ENCODE results near the gene HSP90B1.

HSP90B1 gene

DNA sequence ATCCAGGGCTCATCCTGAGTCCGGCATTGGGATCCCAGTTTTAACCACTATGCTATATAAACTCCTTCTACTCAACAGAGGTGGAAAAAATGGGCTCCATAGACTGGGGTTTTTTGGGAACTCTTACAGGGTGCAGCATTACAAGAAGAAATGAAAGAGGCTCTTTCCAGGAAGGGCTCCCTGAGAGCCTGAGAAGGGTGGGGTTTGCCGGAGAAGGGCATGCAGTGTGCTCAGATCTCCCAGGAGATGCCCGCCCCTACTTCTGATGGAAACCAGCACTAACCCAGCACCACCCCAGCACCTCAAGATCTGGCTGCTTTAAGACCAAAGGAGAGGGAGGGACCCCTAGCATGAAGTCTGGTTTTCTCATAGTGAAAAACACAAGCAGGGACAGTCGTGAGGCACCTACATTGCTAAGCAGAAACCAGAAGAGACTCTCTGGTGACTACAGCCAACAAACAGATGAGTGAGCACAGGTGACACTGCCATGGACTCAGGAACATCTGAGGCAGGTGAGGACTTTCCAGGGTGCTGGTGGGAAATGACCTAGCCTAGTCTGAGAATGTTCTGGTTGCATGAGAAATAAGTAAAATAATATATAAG lies 43.9 kb upstream of the HSP90B1 start:
- TF ChIP-seq, protein P1, sequence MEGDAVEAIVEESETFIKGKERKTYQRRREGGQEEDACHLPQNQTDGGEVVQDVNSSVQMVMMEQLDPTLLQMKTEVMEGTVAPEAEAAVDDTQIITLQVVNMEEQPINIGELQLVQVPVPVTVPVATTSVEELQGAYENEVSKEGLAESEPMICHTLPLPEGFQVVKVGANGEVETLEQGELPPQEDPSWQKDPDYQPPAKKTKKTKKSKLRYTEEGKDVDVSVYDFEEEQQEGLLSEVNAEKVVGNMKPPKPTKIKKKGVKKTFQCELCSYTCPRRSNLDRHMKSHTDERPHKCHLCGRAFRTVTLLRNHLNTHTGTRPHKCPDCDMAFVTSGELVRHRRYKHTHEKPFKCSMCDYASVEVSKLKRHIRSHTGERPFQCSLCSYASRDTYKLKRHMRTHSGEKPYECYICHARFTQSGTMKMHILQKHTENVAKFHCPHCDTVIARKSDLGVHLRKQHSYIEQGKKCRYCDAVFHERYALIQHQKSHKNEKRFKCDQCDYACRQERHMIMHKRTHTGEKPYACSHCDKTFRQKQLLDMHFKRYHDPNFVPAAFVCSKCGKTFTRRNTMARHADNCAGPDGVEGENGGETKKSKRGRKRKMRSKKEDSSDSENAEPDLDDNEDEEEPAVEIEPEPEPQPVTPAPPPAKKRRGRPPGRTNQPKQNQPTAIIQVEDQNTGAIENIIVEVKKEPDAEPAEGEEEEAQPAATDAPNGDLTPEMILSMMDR (IDR thresholded peaks at IDR 0.05; ENCODE audit: unreplicated experiment in 3 of 3) = no peak
- Mint-ChIP-seq H3K4me3 (no peak overlapping the region), H3K4me1 (peaks cover 8% of the 10 kb centered on the region), H3K27me3 (ENCODE audit: low read depth) (peaks cover 5% of the 10 kb centered on the region), H3K27ac (no peak overlapping the region), H3K36me3 (ENCODE audit: low read depth) (no peaks in the 10 kb centered on the region), H3K9me3 (no peaks in the 10 kb centered on the region)

DNA sequence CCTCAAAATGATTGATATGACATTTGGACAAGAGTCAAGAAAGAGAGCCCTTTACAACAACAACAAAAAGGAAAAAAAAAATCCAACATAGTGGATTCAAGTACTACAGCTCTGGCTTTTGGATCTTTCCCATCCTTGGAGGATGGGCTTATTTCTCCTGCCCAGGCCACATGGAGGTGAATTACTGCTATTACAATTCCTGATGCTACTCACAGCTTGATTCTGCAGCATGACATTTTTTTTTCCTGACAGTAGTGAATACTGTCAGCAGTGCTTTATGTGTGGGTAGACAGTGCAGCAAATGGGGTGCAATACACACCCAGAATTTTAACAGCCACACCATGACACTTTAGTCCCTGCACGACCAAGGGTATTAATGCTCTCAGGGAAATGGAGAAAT lies 42.5 kb upstream of the HSP90B1 start:
- no peaks in the 10 kb centered on the region for H3K9me3 Mint-ChIP-seq
- H3K36me3 Mint-ChIP-seq (ENCODE audit: low read depth) = no peaks in the 10 kb centered on the region
- peaks cover 5% of the 10 kb centered on the region for H3K27me3 Mint-ChIP-seq (ENCODE audit: low read depth)

DNA sequence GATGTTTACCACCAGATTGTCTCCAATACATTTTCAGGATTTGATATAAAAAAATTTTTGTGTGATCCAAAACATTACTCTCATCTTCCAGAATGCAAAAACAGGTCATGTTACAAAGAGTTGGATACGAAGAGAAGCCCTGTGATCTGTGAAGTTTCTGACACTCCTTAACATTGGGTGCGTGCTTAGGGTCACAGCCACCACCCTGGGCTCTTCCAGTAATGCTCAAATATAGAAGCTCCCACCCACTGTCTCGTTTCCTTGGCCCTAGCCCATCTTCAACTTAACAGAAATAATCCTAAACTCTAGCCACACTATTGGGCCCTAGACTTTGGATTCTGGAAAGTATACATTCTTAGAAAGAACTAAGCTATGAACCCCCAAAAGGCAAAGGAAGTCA lies 32.9 kb upstream of the HSP90B1 start:
- no peaks in the 10 kb centered on the region for H3K36me3 Mint-ChIP-seq (ENCODE audit: low read depth)
- H3K4me3 Mint-ChIP-seq = no peak overlapping the region
- TF ChIP-seq, protein P1 (IDR thresholded peaks at IDR 0.05; ENCODE audit: unreplicated experiment in 3 of 3) = no peak
- H3K27ac Mint-ChIP-seq = no peak overlapping the region
- no peaks in the 10 kb centered on the region for H3K9me3 Mint-ChIP-seq
- no peaks in the 10 kb centered on the region for H3K27me3 Mint-ChIP-seq (ENCODE audit: low read depth)
- no peaks in the 10 kb centered on the region for H3K4me1 Mint-ChIP-seq

More for the DNA sequence above, 42.5 kb upstream of the HSP90B1 start:
- Mint-ChIP-seq H3K4me3 (no peak overlapping the region), H3K27ac (no peak overlapping the region), H3K4me1 (peaks cover 5% of the 10 kb centered on the region)
- TF ChIP-seq, protein P1 (IDR thresholded peaks at IDR 0.05; ENCODE audit: unreplicated experiment in 3 of 3) = no peak

DNA sequence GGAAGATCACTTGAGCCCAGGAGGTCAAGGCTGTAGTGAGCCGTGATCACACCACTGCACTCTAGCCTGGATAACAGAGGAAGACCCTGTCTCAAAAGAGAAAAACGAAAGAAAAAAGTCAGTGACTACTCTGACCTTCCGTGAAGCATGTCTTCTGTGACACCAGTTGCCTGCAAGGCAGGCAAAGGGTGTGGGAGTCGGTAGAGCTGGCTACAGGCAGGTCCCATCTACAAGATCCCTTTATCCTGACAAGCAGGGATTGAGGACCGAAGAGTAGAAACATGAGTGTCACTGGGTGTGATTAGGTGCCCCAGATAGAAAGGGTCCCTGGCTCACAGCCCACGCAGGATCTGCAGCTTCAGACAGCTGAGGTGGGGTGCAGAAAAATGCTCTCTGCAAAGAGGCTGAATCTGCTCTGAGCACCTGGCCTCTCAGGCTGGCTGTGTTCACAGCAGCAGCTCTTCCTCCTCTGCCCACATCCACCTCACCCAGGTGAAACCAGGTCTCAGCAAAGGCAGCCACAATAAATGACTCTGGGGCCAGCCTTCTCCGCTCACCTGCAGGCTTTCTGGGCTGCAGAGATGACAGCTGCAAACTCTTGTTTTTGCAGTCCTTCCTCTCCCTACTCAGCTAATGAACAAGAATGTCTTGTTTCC lies 28.6 kb upstream of the HSP90B1 start:
- no peaks in the 10 kb centered on the region for H3K36me3 Mint-ChIP-seq (ENCODE audit: low read depth)
- H3K27me3 Mint-ChIP-seq (ENCODE audit: low read depth) = peaks cover 3% of the 10 kb centered on the region
- no peaks in the 10 kb centered on the region for H3K9me3 Mint-ChIP-seq
- H3K4me1 Mint-ChIP-seq = peaks cover 26% of the 10 kb centered on the region
- H3K27ac Mint-ChIP-seq = no peak overlapping the region
- TF ChIP-seq, protein P1 (IDR thresholded peaks at IDR 0.05; ENCODE audit: unreplicated experiment in 3 of 3) = no peak
- no peak overlapping the region for H3K4me3 Mint-ChIP-seq

DNA sequence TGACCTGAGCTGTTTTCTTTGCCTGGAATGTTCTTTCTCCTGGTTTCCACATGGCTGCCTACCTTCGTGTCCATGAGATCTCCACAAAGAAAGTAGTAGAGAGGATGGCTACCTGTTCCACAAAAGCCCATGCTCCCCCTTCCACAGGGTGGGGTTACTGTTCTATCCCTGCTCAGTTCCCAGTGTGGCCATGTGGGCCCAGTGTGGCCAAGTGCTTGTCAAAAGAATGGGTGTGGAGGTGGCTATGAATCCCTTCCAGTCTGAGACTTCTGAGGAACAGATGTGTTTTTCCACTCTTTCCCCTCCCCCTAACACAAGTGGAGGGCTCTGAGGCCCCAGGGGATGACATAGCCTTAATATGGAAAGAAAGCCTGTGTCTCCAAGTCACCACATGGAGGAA lies 26.2 kb upstream of the HSP90B1 start:
- H3K4me3 Mint-ChIP-seq = peak overlapping the region in 1 of 3 experiments; percentile 51
- TF ChIP-seq, protein P1 (IDR thresholded peaks at IDR 0.05; ENCODE audit: unreplicated experiment in 3 of 3) = no peak
- no peaks in the 10 kb centered on the region for H3K9me3 Mint-ChIP-seq
- H3K27ac Mint-ChIP-seq = no peak overlapping the region
- no peaks in the 10 kb centered on the region for H3K36me3 Mint-ChIP-seq (ENCODE audit: low read depth)
- peaks cover 3% of the 10 kb centered on the region for H3K27me3 Mint-ChIP-seq (ENCODE audit: low read depth)
- peaks cover 31% of the 10 kb centered on the region for H3K4me1 Mint-ChIP-seq

Data from nephron (organoid).